Embryonic facial prominence (tissue), 1 donor: Measurements from ENCODE around the gene IL11.

Experiments used
- DNase-seq: peaks from one replicate; pipeline ENCODE4 v3.0.0-alpha.2; 2016; ENCODE audit errors: extremely low spot score

The IL11 gene

GRCh38 chr19:55325172-55325571, 45.1 kb downstream of the IL11 start, which contains the start of gene TMEM150B:
TMEM150B (minus strand) TSS chr19:55325341; CDS start chr19:55321036, 4,305 bp downstream.
- DNase-seq: no peak

GRCh38 chr19:55324662-55325061, 45.6 kb downstream of the IL11 start:
- DNase-seq: no peak

DNA sequence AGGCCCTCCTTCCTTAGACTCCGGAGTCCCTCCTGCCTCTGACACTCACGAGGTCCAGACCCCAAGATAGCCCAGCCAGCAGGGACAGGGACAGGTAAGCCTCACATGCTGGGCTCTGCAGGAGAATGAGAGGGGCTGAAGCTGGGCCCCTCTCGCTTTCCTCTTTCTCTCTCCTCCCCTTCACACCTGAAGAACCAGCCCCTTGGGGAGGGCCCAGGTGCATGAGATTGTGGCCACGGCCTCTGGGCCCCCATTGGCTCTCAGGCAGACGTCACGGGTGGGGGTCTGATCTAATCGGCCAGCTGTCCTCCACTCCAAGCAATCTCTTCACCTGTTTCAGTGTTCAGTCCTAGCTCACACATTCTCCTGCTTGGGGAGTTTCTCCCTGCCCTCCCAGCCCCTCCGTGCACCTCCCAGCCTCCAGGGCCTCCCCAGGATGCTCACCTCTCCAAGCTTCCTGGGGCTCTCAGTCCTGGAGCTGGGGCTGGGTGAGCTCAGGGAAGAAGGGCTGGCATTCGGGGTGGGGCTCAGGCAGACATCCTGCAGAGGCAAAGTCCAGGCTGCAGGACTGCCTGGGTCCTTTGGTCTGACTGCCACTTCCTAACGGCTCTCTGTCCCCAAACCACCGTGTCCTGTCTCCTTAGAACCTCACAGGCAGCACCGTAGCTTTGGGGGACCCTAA, 47.9 kb downstream of the IL11 start:
- DNase-seq: no peak

- DNase-seq: no peak
Observed at GRCh38 chr19:55321466-55322137, 48.7 kb downstream of the IL11 start.

DNA sequence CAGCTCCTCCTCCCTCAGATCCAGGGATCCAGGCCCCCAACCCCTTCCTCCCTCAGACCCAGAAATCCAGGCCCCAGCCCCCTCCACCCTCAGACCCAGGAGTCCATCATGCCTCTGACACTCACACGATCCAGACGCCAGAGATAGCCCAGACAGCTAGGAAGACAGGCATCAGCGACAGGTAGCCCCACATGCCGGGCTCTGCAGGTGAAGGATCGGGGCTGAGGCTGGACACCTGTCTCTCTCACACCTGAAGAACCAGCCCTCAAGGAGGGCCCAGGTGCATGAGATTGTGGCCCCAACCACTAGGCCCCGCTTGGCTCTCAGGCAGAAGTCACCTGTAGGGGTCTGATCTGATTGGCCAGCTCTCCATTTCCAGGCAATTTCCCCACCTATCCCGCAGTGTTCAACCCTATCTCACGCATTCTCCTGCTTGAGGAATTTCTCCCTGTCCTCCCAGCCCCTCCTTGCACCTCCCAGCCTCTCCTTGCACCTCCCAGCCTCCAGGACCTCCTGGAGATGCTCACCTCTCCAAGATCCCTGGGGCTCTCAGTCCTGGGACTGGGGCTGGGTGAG, 49.3 kb downstream of the IL11 start:
- no peak for DNase-seq

DNA sequence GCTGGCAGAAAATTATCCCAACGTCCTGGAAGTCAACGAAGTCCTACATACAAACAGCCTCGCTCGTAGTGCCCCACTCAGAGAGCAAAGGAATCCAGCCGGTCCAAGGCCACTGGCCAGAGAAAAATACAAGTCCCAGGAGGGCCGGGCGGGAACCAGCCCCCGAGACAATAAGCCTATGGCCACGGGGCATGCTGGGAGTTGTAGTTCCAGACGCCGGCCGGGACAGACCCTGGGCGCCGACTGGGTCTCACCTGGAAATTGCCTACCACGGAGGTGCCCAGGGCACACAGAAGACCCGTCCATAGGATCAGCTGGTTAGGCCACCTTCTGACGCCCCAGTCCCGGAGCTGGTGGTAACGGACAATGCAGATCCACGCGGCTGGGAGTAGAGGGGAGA, 50.5 kb downstream of the IL11 start:
- DNase-seq: no peak

DNA sequence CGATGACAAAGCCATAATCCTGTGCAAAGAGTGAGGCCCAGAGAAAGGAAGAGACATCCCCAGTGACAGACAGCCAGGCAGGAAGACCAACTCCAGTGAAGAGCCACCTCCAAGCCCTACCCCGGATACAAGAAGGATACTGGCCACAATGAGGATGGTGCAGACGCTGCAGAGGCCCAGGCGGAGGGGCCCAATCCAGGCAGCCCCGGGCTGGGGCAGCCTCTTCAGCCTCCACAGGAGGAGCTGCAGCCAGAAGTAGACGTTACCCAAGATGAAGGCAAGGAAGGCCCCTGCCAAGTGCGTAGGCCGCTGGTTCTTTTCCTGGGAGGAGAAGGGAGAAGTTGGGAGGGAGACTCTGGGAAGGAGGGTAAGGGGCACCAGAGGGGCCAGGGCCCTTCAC, 53.6 kb downstream of the IL11 start:
- DNase-seq: no peak

DNA sequence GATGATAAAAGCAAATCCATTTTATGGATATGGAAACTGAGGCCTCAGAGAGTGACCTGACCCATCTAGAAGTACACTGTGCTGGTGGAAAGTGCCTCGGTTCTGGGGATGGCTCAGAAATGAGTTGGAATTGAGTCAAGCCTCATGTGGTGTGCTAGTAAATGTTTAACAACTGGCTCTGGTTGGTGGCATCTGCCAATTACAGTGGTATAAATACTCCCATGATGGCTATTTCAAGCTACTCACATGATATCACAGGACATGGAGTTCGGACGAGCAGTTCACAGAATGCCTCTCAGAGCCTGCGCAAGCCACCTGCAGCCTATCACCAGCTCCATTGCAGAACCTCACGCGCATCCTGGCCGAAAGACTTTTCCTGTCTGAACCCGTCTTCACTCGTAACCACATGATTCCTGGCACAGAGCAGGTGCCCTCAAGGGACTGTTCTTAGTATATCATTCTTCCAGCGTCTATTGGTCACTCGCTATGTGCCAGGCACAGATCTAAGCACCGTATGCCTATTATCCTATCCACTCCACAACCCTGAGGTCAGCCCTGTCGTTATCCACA, 54.2 kb downstream of the IL11 start:
- no peak for DNase-seq

DNA sequence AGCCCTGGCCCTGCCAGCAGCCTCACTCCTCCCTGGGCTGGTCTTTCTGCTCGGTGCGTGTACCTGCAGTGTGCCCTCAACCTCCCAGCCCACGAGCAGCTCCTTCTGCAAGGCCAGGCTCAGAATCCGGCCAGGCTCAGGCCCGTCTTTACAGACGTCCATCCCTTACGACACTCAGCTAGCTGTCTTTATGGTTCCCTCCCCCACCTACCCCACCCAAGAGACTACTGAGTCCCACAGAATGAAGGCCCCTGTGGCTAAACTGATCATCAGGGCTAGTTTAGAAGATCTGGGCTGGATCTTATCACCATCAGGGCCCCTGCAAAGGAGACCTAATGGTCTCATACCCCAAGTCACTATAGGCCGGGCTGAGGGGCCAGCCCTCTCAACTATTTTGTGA, 55.9 kb downstream of the IL11 start:
- no peak for DNase-seq
